OCI-LY3 (cell line): ENCODE data around the gene NLGN1.

Experiments used
- H2AFZ ChIP-seq: fragments of 200-600, 300-600 bp; shearing (Covaris generic); 2 replicates; pipeline ENCODE4 v1.6.0; 2014; ENCODE audit warnings: antibody characterized with exemption, low read depth, low read length
- H3K27ac ChIP-seq: fragments of 200-600, 300-600 bp; sonication (generic); 2 replicates; pipeline ENCODE4 v1.5.1; 2014; ENCODE audit warnings: mild to moderate bottlenecking, low read length, moderate library complexity, mixed read lengths
- H3K27me3 ChIP-seq: fragments of 200-600, 300-600 bp; sonication (generic); 2 replicates; pipeline ENCODE4 v1.6.1; 2014; ENCODE audit warnings: low read depth, low read length, mixed read lengths
- H3K36me3 ChIP-seq: fragments of 200-600, 300-600 bp; sonication (generic); replicated peaks from 2 replicates; pipeline ENCODE3; 2014; ENCODE audit warnings: low read depth, low read length, mixed read lengths
- H3K4me1 ChIP-seq: fragments of 300-600, 200-600 bp; sonication (generic); 2 replicates; pipeline ENCODE4 v1.6.1; 2014; ENCODE audit warnings: low read length, mixed read lengths
- H3K4me2 ChIP-seq: fragments of 200-600, 300-600 bp; sonication (generic); 2 replicates; pipeline ENCODE4 v1.6.1; 2014; ENCODE audit warnings: low read length, mixed read lengths
- H3K4me3 ChIP-seq: fragments of 300-600, 200-600 bp; sonication (generic); 2 replicates; pipeline ENCODE4 v1.5.1; 2014; ENCODE audit warnings: antibody characterized with exemption, mild to moderate bottlenecking, low read length, moderate library complexity
- H3K79me2 ChIP-seq: fragments of 300-600, 200-600 bp; shearing (Covaris generic); 2 replicates; pipeline ENCODE4 v1.6.1; 2014; ENCODE audit warnings: mild to moderate bottlenecking, low read length, mixed read lengths
- H3K9ac ChIP-seq: fragments of 300-600, 200-600 bp; shearing (Covaris generic); 2 replicates; pipeline ENCODE4 v1.6.0; 2014; ENCODE audit warnings: mild to moderate bottlenecking, low read length, moderate library complexity
- H3K9me3 ChIP-seq: fragments of 200-600, 300-600 bp; shearing (Covaris generic); 2 replicates; pipeline ENCODE4 v1.6.1; 2014; ENCODE audit warnings: low read length, mixed read lengths; ENCODE audit not compliant: insufficient read depth
- H4K20me1 ChIP-seq: fragments of 200-600, 300-600 bp; sonication (generic); 2 replicates; pipeline ENCODE4 v1.6.1; 2016; ENCODE audit warnings: low read length, mixed read lengths; ENCODE audit not compliant: insufficient read depth
- EZH2phosphoT487 ChIP-seq: fragments of 200-600 bp; shearing (Covaris generic); IDR thresholded peaks from 2 replicates; pipeline ENCODE4 v1.6.1; 2018; ENCODE audit warnings: antibody characterized with exemption, mixed run types, low read depth
- TF ChIP-seq, protein P1 (sequence below): fragments of 200-600, 300-600 bp; sonication (generic); IDR thresholded peaks from 2 replicates; pipeline ENCODE4 v1.5.1; 2014; ENCODE audit warnings: antibody characterized with exemption, low read length, low read depth

The NLGN1 gene

DNA sequence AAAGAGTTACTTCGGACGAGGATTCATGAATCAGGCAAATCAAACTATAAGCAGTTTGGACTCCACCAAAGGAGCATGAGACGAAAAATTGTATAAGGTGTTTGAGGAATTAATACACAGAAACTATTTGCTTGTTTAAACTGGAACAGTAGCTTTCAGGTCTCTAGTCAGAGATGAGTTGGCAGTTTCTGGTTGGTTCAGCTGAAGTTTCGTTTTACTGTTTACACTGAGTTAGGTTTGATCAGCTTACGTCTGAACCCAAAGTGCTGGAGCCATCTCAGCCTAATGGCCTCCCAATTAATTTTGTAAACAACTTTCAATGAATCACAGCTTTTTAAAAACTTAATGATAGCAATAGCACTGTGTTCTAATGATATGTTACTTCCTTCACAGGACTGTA is 703.7 kb downstream of the NLGN1 start:
- Histone ChIP-seq H3K9me3 (no peaks in the 10 kb centered on the region), H3K27ac (peak overlapping the region; percentile 62), H3K36me3 (peaks cover 11% of the 10 kb centered on the region), H3K4me2 (peak overlapping the region; percentile 43), H4K20me1 (no peaks in the 10 kb centered on the region), H3K4me1 (peaks cover 15% of the 10 kb centered on the region), H3K4me3 (peak overlapping the region; percentile 12; the same call in 1 of the 2 replicates), H3K9ac (peak overlapping the region; percentile 5; the same call in 1 of the 2 replicates), H3K79me2 (no peaks in the 10 kb centered on the region), H2AFZ (peak overlapping the region; percentile 84), H3K27me3 (no peaks in the 10 kb centered on the region)
- TF ChIP-seq EZH2phosphoT487: no peak
- TF ChIP-seq, protein P1, sequence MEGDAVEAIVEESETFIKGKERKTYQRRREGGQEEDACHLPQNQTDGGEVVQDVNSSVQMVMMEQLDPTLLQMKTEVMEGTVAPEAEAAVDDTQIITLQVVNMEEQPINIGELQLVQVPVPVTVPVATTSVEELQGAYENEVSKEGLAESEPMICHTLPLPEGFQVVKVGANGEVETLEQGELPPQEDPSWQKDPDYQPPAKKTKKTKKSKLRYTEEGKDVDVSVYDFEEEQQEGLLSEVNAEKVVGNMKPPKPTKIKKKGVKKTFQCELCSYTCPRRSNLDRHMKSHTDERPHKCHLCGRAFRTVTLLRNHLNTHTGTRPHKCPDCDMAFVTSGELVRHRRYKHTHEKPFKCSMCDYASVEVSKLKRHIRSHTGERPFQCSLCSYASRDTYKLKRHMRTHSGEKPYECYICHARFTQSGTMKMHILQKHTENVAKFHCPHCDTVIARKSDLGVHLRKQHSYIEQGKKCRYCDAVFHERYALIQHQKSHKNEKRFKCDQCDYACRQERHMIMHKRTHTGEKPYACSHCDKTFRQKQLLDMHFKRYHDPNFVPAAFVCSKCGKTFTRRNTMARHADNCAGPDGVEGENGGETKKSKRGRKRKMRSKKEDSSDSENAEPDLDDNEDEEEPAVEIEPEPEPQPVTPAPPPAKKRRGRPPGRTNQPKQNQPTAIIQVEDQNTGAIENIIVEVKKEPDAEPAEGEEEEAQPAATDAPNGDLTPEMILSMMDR: no peak

DNA sequence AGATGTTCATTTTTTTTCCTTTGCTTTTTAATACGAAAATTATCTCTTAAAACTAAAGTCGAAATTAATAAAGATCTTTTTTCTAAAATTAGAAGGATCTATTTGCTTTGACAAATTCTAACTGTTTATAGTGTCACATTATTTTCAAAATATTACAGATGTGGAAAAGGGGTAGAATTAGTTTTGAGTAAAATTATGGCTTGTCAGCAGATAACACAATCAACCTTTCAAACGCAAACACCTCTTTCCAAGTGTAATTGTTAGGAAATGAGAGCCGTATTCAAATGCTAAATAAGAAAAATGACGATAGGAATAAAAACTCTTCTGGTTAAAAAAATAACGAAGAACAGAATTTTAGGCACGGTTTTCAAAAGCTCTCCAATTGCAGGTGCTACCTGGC is 704.7 kb downstream of the NLGN1 start:
- H3K27ac ChIP-seq: no peak overlapping the region
- no peaks in the 10 kb centered on the region for H4K20me1 ChIP-seq
- no peak overlapping the region for H3K4me3 ChIP-seq
- H3K4me1 ChIP-seq: peaks cover 15% of the 10 kb centered on the region
- H3K36me3 ChIP-seq: peaks cover 11% of the 10 kb centered on the region
- no peaks in the 10 kb centered on the region for H3K27me3 ChIP-seq
- no peak overlapping the region for H3K9ac ChIP-seq
- H3K9me3 ChIP-seq: no peaks in the 10 kb centered on the region
- no peak overlapping the region for H3K4me2 ChIP-seq
- H3K79me2 ChIP-seq: no peaks in the 10 kb centered on the region
- no peak overlapping the region for H2AFZ ChIP-seq
- no peak for TF ChIP-seq EZH2phosphoT487
- TF ChIP-seq, protein P1: no peak

DNA sequence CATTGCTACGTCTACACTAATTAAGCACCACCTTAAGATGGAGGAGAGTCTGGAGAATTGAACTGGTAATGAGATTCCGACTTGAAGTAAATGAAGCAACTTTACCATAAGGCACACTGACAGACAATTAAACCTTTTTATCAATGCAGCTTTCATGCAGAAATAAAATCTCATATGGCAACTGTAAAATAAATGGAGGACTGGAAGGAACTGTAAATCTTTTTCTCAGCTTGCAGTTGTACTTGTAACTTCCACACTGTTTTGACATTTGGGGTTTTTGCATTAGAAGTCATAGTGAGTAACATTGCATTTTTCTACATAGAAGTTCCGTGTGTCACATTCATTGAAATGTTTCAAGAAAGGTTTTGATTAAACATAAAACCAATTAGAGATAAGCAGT is 705.3 kb downstream of the NLGN1 start:
- H2AFZ ChIP-seq: no peak overlapping the region
- H3K4me2 ChIP-seq: no peak overlapping the region
- H3K4me1 ChIP-seq: peaks cover 15% of the 10 kb centered on the region

DNA sequence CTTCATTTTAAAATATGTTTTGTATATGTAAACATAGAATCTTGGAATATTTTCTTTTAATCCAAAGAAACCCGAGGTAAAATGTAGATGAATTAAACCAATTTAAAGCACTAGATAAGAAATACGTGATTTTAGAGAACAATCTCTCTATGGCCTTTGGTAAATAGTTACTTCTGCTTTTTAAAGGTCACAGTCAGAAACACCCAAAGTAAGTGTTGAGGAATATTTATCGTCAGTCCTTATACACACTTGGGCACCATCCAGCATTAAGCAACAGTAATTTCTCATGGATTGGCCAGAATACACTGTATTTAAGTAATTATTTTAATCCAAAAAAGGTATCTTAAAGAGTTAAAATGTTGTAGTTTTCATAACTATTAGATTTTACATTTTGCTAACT is 713.2 kb downstream of the NLGN1 start:
- Histone ChIP-seq H3K9ac (no peak overlapping the region), H3K27ac (no peak overlapping the region), H3K36me3 (no peaks in the 10 kb centered on the region), H4K20me1 (no peaks in the 10 kb centered on the region), H3K9me3 (no peaks in the 10 kb centered on the region), H3K27me3 (no peaks in the 10 kb centered on the region), H2AFZ (peak overlapping the region; percentile 16; the same call in 1 of the 2 replicates), H3K79me2 (no peaks in the 10 kb centered on the region), H3K4me3 (no peak overlapping the region), H3K4me2 (peak overlapping the region; percentile 17; the same call in 1 of the 2 replicates), H3K4me1 (peaks cover 8% of the 10 kb centered on the region; the same call in 1 of the 2 replicates)
- no peak for TF ChIP-seq EZH2phosphoT487
- TF ChIP-seq, protein P1: no peak

More for the DNA sequence above, 705.3 kb downstream of the NLGN1 start:
- Histone ChIP-seq H3K9ac (no peak overlapping the region), H3K36me3 (peaks cover 11% of the 10 kb centered on the region), H3K27ac (no peak overlapping the region), H3K9me3 (no peaks in the 10 kb centered on the region), H4K20me1 (no peaks in the 10 kb centered on the region), H3K79me2 (no peaks in the 10 kb centered on the region), H3K27me3 (no peaks in the 10 kb centered on the region), H3K4me3 (no peak overlapping the region)
- TF ChIP-seq, protein P1: no peak
- TF ChIP-seq EZH2phosphoT487: no peak
